ENCODE results near the gene KCNMA1. TPM values are rescaled to one million over a fixed set of nuclear protein-coding genes. Genes with fewer than 3 reads are reported as not detected.

KCNMA1 gene
- total RNA-seq, 1 experiment from 2014 or later, result 0.49 TPM

DNA sequence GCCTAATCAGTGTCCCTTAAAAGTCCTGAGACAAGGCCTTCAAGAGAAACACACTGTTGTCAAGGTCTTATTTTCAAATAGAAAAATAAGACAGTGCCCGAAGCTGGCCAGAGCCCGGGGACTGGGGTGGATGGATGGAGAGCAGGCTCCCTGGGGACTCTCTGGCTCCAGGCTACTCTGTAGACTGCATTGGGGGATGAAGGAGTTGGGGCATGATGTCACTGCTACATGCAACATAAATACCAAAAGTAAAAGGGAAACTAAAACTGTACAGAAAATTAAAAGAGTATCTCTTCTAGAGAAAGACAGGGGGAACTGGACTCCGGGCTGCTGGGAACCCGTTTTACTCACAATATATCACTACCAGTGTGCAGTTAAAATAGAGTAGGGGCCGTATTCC, 629.8 kb downstream of the KCNMA1 start:
- Histone ChIP-seq H3K36me3 (ENCODE audit: control insufficient read depth in 1 of 2, insufficient read depth in 2 of 2, low read length in 2 of 2) (no peaks in the 10 kb centered on the region), H3K4me2 (ENCODE audit: low read length) (no peak overlapping the region), H3K27ac (ENCODE audit: low read depth, low read length) (no peak overlapping the region), H3K27me3 (ENCODE audit: insufficient read depth, low read length) (peaks cover 52% of the 10 kb centered on the region), H3K4me1 (ENCODE audit: control insufficient read depth in 1 of 2, insufficient read depth in 2 of 2, low read length in 2 of 2) (no peaks in the 10 kb centered on the region), H3K9me2 (ENCODE audit: insufficient read depth) (no peaks in the 10 kb centered on the region), H2AFZ (ENCODE audit: low read depth, low read length, poor library complexity, severe bottlenecking) (no peak overlapping the region), H3K79me2 (ENCODE audit: insufficient read depth, low read length) (no peaks in the 10 kb centered on the region), H3K9me3 (ENCODE audit: control insufficient read depth in 1 of 2, insufficient read depth in 1 of 2, low read depth in 1 of 2, low read length in 2 of 2) (no peaks in the 10 kb centered on the region), H4K20me1 (ENCODE audit: insufficient read depth) (no peaks in the 10 kb centered on the region), H3K9ac (ENCODE audit: low read length) (no peak overlapping the region), H3K4me3 (replicated peaks in 1 of 2; ENCODE audit: low read depth in 1 of 2, low read length in 2 of 2) (no peak overlapping the region)
- BruUV-seq (replicated peaks), result no TSS peak
- intact Hi-C loops (cut with micrococcal nuclease), result no loop called here
- no peak for ATAC-seq
- TF ChIP-seq EZH2phosphoT487 (IDR thresholded peaks at IDR 0.05; ENCODE audit: borderline replicate concordance) (no peak), EGR1 (IDR thresholded peaks at IDR 0.05; ENCODE audit: low read depth) (no peak), ZNF274 (IDR thresholded peaks at IDR 0.05; ENCODE audit: low read depth, low read length) (no peak), JUND (IDR thresholded peaks at IDR 0.05) (no peak), POLR2AphosphoS5 (IDR thresholded peaks at IDR 0.05; ENCODE audit: low read depth, low read length) (no peak), CBX3 (IDR thresholded peaks at IDR 0.05; ENCODE audit: low read depth) (no peak), MAX (IDR thresholded peaks at IDR 0.05) (no peak), CTCF (IDR thresholded peaks at IDR 0.05 in 2 of 3, conservative IDR thresholded peaks at IDR 0.05 in 1 of 3; ENCODE audit: borderline replicate concordance in 1 of 3, insufficient read depth in 1 of 3, low read depth in 2 of 3, low read length in 2 of 3) (no peak), SIN3A (IDR thresholded peaks at IDR 0.05; ENCODE audit: low read depth) (no peak), CEBPB (IDR thresholded peaks at IDR 0.05; ENCODE audit: low read depth) (no peak), SRF (IDR thresholded peaks at IDR 0.05; ENCODE audit: low read depth) (no peak), SP1 (IDR thresholded peaks at IDR 0.05; ENCODE audit: low read depth) (no peak), RAD21 (IDR thresholded peaks at IDR 0.05; ENCODE audit: low read depth) (no peak), FOSL1 (IDR thresholded peaks at IDR 0.05; ENCODE audit: low read depth) (no peak), TCF7L2 (IDR thresholded peaks at IDR 0.05; ENCODE audit: borderline replicate concordance, extremely low read depth, insufficient read depth, insufficient read length) (no peak), EZH2 (IDR thresholded peaks at IDR 0.05) (no peak), ATF3 (IDR thresholded peaks at IDR 0.05) (no peak), POLR2A (IDR thresholded peaks at IDR 0.05; ENCODE audit: borderline replicate concordance, extremely low read depth, insufficient read depth, insufficient read length) (no peak)
- TF ChIP-seq, protein P1, sequence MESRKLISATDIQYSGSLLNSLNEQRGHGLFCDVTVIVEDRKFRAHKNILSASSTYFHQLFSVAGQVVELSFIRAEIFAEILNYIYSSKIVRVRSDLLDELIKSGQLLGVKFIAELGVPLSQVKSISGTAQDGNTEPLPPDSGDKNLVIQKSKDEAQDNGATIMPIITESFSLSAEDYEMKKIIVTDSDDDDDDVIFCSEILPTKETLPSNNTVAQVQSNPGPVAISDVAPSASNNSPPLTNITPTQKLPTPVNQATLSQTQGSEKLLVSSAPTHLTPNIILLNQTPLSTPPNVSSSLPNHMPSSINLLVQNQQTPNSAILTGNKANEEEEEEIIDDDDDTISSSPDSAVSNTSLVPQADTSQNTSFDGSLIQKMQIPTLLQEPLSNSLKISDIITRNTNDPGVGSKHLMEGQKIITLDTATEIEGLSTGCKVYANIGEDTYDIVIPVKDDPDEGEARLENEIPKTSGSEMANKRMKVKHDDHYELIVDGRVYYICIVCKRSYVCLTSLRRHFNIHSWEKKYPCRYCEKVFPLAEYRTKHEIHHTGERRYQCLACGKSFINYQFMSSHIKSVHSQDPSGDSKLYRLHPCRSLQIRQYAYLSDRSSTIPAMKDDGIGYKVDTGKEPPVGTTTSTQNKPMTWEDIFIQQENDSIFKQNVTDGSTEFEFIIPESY (IDR thresholded peaks at IDR 0.05; ENCODE audit: extremely low read depth, insufficient replicate concordance, low read length), result no peak
- ChIA-PET RAD21 (ENCODE audit: low non-redundant PET in 1 of 2, low total read pairs in 2 of 2, uncharacterized antibody in 2 of 2, unreplicated experiment in 2 of 2) (no interaction called here), CTCF (no interaction called here), POLR2A (no interaction called here)
- DNase-seq (ENCODE audit: low read depth, low spot score), result no peak

All from HCT116 (cell line).